ENCODE data around the gene AMN.
"Not testable (repeated sequence)": the region's sequence is repeated elsewhere in the genome, so short reads cannot be mapped to it uniquely, and the experiment has no call there.

Gene AMN

DNA sequence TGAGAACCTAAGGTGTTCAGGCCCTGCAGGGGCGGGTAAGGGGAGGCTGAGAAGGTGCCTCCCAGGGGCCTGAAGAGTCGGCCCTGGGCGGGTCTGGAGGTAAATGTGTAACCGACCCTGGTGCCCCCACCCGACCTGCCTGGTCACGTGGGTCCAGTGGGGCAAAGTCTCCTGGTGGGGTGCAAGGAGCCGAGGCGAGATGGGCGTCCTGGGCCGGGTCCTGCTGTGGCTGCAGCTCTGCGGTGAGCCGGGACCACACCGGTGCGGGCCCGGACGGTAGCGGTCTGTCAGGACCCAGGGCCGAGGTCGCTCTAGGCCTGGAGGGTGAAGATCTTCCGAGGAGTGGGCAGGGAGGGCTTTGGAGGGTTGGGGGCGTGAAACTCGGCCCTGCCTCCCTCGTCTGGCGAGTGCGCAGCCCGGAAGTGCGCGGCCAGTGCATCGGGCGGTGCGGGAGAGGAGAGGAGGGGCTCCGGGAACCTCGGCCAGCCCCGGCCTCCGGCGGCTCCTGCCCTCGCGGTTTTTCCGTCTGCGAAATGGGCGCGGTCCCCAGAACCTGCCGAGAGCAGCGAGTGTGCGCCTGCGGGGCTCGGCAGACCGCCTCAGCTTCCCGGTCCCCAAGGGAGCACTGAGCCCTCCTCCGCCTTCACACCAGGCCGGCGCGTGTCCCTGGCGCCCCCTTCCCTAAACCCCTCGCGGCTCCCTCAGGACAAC is at the start of gene AMN:
Gene AMN (plus strand): TSS at position 174 of the 711 bp plus-strand sequence. CDS start 26 bp downstream, at position 200.
- no peak for DNase-seq

- DNase-seq: peak in 1 of 2 experiments; percentile 1
Observed at GRCh38 chr14:102873131-102873530, 49.3 kb upstream of the AMN start.

DNA sequence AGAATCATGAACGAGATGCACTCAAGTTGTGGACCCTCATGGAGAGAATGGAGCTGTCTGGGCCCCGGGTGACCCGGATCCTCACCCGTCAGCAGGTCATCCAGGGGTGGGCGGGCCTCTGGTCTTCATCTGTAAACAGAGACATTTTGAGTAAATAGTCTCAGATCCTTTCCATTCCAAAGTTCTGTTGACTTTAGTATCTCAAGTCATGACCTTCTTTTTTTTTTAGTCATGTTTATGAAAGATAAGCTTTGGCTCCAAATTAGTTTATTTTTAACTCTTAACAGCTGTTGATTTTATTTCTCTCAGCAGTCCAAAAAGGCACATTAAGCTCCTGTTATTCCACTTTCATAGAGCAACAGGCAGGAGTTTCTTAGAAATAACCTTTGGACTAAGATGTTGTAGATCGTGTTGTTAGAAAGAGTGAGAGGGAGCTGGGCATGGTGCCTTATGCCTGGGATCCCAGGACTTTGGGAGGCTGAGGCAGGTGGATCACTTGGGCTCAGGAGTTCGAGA is 48.9 kb upstream of the AMN start:
- DNase-seq: no peak

DNA sequence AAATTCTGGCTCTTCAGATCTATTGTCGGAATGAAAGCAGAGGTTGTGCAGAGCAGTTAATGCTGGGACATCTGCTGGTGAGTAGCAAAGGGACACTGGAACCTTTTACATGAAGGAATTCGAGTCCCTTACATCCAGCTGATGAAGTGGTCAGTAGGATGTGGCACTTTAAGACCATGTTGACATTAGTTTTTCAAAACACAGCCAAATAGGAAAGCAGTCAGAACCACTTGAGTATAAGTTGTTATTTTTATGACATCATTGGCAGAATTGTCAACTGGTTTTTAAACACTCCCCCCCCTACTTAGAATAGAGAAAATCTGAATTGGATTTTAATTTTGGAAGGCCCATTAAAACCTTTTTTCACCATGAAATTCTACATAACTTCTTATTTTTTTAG is 46.8 kb upstream of the AMN start:
- peak in 1 of 2 experiments; percentile 3 for DNase-seq

DNA sequence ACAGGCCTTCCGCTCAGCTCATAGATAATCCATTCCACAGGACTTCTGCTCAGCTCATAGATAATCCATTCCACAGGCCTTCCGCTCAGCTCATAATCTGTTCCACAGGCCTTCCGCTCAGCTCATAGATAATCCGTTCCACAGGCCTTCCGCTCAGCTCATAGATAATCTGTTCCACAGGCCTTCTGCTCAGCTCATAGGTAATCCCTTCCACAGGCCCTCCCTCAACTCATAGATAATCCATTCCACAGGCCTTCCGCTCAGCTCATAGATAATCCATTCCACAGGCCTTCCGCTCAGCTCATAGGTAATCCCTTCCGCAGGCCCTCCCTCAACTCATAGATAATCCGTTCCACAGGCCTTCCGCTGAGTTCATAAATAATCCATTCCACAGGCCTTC is 45.0 kb upstream of the AMN start:
- peak in 1 of 2 experiments; percentile 1 for DNase-seq

GRCh38 chr14:102878174-102878969 is 44.1 kb upstream of the AMN start:
- peak in 1 of 2 experiments; percentile 18 for DNase-seq

DNA sequence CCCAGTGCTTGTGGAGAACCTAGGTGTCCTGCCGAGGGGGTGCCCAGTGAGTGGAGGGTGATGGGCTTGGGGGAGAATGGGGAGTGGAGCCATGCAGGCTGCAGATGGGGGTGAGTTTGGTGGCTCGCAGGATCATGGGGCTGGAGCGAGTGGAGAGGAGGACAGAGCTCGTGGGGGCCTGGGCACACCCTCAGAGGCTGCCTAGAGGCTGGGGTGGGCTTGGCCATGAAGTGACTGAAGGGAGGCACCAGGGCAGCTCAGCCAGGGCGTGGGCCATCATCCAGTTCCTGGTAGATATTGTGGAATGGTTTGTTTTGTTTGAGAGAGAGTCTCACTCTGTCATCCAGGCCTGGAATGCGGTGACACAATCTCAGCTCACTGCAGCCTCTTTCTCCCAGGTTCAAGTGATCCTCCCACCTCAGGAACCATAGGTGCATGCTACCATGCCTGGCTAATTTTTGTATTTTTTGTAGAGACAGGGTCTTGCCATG is 43.4 kb upstream of the AMN start:
- DNase-seq: no peak

- DNase-seq: peak in 1 of 2 experiments; percentile 10
Observed at GRCh38 chr14:102882226-102882906, 40.1 kb upstream of the AMN start.

DNA sequence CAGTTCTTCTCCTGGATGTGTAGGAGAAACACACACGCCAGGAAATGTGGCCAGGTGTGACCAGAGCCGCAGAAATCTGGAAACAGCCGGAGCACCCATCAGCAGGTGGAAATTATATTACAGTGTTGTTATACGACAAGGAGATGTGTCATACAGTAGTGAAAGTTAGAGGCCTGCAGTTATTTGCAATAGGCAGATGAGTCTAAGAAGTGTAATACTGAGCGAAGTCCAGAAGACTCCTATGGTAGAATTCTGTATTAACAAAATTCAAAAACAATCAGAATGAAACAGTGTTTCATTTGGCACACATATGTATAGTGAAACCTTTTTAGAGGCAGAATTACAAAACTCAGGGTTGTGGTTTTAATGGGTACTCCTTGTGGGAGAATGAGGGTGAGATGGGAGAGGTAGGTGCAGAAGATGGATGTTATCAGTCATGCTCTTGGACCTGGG is 39.3 kb upstream of the AMN start:
- DNase-seq: peak; percentile 52 to 53

DNA sequence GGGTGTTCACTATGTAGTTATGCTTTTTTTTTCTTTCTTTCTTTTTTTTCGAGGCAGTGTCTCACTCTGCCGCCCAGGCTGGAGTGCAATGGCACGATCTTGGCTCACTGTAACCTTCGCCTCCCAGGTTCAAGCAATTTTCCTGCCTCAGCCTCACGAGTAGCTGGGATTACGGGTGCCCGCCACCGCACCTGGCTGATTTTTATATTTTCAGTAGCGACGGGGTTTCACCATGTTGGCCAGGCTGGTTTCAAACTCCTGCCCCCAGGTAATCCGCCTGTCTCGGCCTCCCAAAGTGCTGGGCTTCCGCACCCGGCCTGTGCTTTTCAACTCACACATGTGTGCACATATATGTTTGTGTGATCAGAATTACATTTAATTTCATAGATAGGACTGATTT is 38.9 kb upstream of the AMN start:
- no peak for DNase-seq

DNA sequence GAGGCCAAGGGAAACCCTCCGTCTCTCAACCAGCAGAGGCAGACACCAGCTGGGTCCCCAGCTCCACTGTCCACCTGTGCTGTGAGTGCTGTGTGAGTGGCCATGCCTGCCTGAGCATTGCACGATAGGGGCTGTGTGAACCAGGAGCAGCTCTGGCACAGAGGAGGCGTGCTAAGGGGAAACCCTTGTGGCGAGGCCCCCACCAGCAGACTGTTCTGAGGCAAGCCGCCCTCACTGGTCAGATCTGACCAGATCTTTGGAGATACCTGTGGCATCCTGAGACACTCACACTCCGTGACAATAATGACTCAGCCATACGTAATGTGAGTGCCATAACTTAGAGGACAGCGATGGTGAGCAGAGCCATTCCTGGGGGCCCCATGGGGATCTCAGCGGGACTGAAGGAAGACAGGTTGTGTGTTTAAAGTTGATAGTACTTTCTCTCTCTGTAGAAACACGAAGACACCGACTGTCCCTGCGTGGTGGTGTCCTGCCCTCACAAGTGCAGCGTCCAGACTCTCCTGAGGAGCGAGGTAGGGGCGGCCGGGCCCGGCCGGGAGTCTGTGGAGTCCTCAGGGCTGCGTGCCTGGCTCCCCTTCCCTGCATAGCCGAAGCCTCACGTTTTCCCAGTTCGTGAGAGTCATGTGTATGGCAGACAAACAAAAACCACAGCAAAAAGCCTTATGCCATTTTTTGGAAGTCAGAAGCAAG is 36.6 kb upstream of the AMN start:
- DNase-seq: no peak

DNA sequence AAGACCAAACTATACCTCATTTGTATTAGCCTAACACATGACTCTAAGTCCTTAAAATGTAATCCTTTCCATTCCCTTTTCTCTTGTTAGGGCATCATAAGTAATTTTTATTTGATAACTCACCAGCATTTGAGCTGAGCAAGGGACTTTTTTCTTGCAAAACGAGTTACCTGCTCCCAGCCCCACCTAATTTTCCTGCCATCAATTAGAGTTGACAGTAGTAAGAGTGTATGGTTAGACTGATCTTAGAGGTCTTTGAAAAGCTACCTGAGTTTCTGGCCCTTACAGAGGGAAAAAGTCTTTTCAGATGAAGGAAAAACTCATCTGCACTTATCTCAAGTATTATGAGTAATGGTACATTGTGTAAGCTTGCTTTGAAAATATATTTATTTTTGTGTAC is 33.7 kb upstream of the AMN start:
- DNase-seq: no peak

DNA sequence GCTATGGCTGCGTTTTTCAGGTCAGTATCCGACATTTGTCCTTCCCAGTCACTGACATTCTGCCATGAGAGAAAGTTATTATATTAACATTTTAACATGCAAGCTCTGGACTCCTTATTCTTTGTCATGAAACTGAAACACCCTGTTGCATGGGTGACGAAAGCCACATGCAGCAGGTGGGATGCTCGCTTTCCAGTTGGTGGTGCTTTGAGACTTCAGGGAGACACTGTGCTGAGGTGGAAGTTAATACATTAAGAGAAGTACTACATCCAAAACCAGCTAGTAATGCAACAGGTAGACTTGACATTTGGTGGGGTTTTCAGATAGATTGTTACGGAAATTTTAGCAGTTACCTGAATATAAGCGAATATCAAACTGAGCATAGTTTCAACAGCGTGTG is 32.8 kb upstream of the AMN start:
- no peak for DNase-seq

- DNase-seq: no peak
Observed at GRCh38 chr14:102891111-102891510, 31.4 kb upstream of the AMN start.

DNA sequence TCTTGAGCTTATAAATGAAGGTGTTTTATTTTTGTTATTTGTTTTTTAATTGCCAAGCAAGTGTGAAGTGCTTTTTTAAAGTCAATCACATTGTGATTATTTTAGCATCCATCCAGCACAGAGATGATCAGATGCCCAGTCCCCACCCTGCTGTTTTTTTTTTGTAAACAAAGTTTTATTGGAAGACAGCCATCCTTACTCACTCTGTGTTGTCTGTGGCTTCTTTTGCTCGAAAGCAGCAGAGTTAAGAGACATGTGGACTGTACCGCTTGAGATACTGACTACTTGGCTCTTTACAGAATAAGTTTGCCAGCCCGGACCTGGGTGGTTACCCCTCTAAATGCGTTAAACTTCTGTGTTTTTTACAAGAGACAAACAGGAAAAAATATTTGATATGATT is 30.9 kb upstream of the AMN start:
- DNase-seq: no peak

DNA sequence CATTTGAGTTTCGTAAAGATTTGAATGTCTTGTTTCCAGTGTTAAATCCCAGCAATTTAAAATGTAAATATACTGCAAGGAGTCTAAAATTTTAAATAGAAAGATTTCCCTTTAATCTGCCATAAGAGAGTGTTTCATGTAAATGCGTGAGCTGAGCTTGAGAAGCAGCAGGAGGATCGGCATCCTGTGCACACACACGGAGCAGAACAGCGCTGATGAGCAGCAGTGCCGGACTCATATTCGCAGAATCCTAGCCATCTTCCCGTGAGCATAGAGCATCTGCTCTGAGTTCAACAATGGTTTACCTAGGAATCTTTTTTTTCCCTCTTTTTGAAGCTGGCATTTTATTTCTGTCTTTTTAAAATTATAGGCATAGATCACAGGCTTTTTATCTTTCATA is 29.8 kb upstream of the AMN start:
- no peak for DNase-seq

DNA sequence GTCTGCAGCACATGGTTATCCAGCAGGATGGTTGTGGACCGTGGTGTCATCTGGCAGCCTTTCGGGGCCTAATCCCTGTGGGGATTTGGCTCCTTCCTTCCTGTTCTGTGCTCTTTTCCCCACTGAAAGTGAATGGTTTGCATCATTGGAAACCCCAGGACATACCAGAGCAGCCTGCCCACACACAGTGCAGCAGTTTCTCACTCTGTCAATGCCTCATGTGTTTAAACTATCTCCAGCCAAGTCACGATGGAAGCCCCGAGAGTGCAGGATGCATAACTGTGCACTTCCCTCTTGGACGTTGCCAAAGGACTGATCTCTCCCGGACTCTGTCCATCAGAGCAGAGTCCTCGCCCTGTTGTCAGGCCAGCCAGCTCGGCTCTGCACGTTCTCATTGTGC is 29.0 kb upstream of the AMN start:
- no peak for DNase-seq

DNA sequence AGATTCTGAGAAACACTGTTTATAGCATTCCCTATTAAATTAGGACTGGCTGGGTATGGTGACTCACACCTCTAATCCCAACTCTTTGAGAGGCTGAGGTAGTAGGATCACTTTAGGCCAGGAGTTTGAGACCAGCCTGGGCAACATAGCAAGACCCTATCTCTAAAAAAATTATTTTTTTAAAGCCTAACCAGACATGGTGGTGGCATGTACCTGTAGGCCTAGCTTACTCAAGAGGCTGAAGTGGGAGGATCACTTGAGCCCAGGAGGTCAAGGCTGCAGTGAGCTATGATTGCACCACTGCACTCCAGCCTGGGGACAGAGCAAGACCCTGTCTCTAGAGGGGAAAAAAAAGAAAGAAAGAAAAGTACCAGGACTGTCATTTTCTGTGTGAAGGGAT is 25.7 kb upstream of the AMN start:
- DNase-seq: not testable (repeated sequence)

GRCh38 chr14:102897299-102898027 is 25.0 kb upstream of the AMN start:
- no peak for DNase-seq

- no peak for DNase-seq
Observed at GRCh38 chr14:102898298-102898697, 24.2 kb upstream of the AMN start.

- DNase-seq: no peak
Observed at GRCh38 chr14:102898776-102899515, 23.5 kb upstream of the AMN start.
